HG02642 (cell line): ENCODE results near the gene PGM3.
A peak's percentile ranks its signal among the peaks of the same experiment; 100 is the strongest.
"Not testable (repeated sequence)": the region's sequence is repeated elsewhere in the genome, so short reads cannot be mapped to it uniquely, and the experiment has no call there.

Source experiments
- ATAC-seq: cut with Tn5 transposase; IDR thresholded peaks from one replicate; pipeline ENCODE4 v1.9.1; 2021; ENCODE audit warnings: mild to moderate bottlenecking; ENCODE audit not compliant: unreplicated experiment, poor library complexity

PGM3 gene

GRCh38 chr6:83192871-83193746 lies at the start of gene PGM3, which contains the start of gene RWDD2A:
PGM3 (minus strand) TSS chr6:83193265; CDS start chr6:83191012, 2,253 bp downstream.
RWDD2A (plus strand) TSS chr6:83193357; CDS start chr6:83194452, 1,095 bp downstream.
- peak; percentile 98 for ATAC-seq

GRCh38 chr6:83231146-83231545 lies 38.1 kb upstream of the PGM3 start:
- no peak for ATAC-seq

- no peak for ATAC-seq
Measured at GRCh38 chr6:83226517-83226916, 33.5 kb upstream of the PGM3 start.

- ATAC-seq: no peak
Measured at GRCh38 chr6:83221889-83222479, 28.9 kb upstream of the PGM3 start.

GRCh38 chr6:83221276-83221675 lies 28.2 kb upstream of the PGM3 start:
- ATAC-seq: no peak

GRCh38 chr6:83220121-83220520 lies 27.1 kb upstream of the PGM3 start:
- ATAC-seq: no peak

GRCh38 chr6:83218646-83219045 lies 25.6 kb upstream of the PGM3 start:
- ATAC-seq: no peak

GRCh38 chr6:83216806-83217205 lies 23.7 kb upstream of the PGM3 start:
- ATAC-seq: no peak

GRCh38 chr6:83215131-83216047 lies 22.3 kb upstream of the PGM3 start:
- peak; percentile 99 for ATAC-seq

GRCh38 chr6:83202031-83202430 lies 9.0 kb upstream of the PGM3 start:
- ATAC-seq: no peak

GRCh38 chr6:83199863-83200225 lies 6.8 kb upstream of the PGM3 start:
- ATAC-seq: no peak

GRCh38 chr6:83199173-83199862 lies 6.3 kb upstream of the PGM3 start:
- peak; percentile 52 for ATAC-seq

- ATAC-seq: no peak
Measured at GRCh38 chr6:83198486-83199172, 5.6 kb upstream of the PGM3 start.

GRCh38 chr6:83193747-83194566 lies 892 bp upstream of the PGM3 start:
- ATAC-seq: peak; percentile 27

GRCh38 chr6:83192456-83192855 lies 609 bp downstream of the PGM3 start:
- no peak for ATAC-seq

- ATAC-seq: not testable (repeated sequence)
Measured at GRCh38 chr6:83191974-83192373, 1.1 kb downstream of the PGM3 start.

- ATAC-seq: no peak
Measured at GRCh38 chr6:83190626-83191025, 2.4 kb downstream of the PGM3 start.

GRCh38 chr6:83188501-83188900 lies 4.6 kb downstream of the PGM3 start:
- no peak for ATAC-seq

GRCh38 chr6:83185096-83185495 lies 8.0 kb downstream of the PGM3 start:
- no peak for ATAC-seq
